ENCODE data around the gene ZFAND6. TPM values are rescaled to one million over a fixed set of nuclear protein-coding genes. Genes with fewer than 3 reads are reported as not detected.

Gene ZFAND6
- total and polyA plus RNA-seq, 10 donors: 68.0 to 154 (median 89.2) TPM

GRCh38 chr15:80138961-80139360 is 79.5 kb downstream of the ZFAND6 start:
- Histone ChIP-seq H3K27me3 (replicated peaks in 1 of 7) (no peaks in the 10 kb centered on the region), H3K9me3 (no peaks in the 10 kb centered on the region), H3K4me1 (peaks cover 0 to 5% (median 0%) of the 10 kb centered on the region in 6 donors), H3K4me3 (no peak overlapping the region), H3K36me3 (peaks cover 0 to 50% (median 21%) of the 10 kb centered on the region in 6 donors), H3K27ac (no peak overlapping the region)
- 78 to 90% (median 84%) methylated on average over 3 of the region's 3 CpGs for WGBS, 5 donors
- intact Hi-C loops (cut with DNase I; ENCODE audit: low total_unique reads): no loop called here
- no peak for DNase-seq
- TF ChIP-seq POLR2A (IDR thresholded peaks at IDR 0.05): no peak
- TF ChIP-seq POLR2AphosphoS5 (IDR thresholded peaks at IDR 0.05): no peak
- no peak for TF ChIP-seq CTCF (IDR thresholded peaks at IDR 0.05 in 8 of 11, conservative IDR thresholded peaks at IDR 0.05 in 3 of 11)

- Histone ChIP-seq H3K4me3 (no peak overlapping the region), H3K36me3 (peaks cover 0 to 31% (median 8%) of the 10 kb centered on the region in 6 donors), H3K27me3 (replicated peaks in 1 of 7) (no peaks in the 10 kb centered on the region), H3K9me3 (peaks cover 0 to 4% (median 0%) of the 10 kb centered on the region in 8 donors), H3K4me1 (peaks cover 0 to 5% (median 0%) of the 10 kb centered on the region in 6 donors), H3K27ac (peak overlapping the region in 1 of 8 donors; percentile 40)
- TF ChIP-seq POLR2AphosphoS5 (IDR thresholded peaks at IDR 0.05) (no peak), POLR2A (IDR thresholded peaks at IDR 0.05) (no peak), CTCF (IDR thresholded peaks at IDR 0.05 in 8 of 11, conservative IDR thresholded peaks at IDR 0.05 in 3 of 11) (no peak)
- intact Hi-C loops (cut with DNase I; ENCODE audit: low total_unique reads): no loop called here
- WGBS, 5 donors: 72 to 97% (median 94%) methylated on average over 4 of the region's 4 CpGs
- no peak for DNase-seq
Observed at GRCh38 chr15:80140909-80141308, 81.4 kb downstream of the ZFAND6 start.

GRCh38 chr15:80141916-80142598 is 82.6 kb downstream of the ZFAND6 start:
- 89 to 93% (median 92%) methylated on average over 5 of the region's 5 CpGs for WGBS, 5 donors
- no peak overlapping the region for H3K27ac ChIP-seq
- no peak overlapping the region for H3K4me3 ChIP-seq
- H3K36me3 ChIP-seq: peaks cover 0 to 19% (median 4%) of the 10 kb centered on the region in 6 donors
- DNase-seq: no peak
- intact Hi-C loops (cut with DNase I; ENCODE audit: low total_unique reads): no loop called here
- H3K27me3 ChIP-seq (replicated peaks in 1 of 7): no peaks in the 10 kb centered on the region
- peaks cover 0 to 5% (median 0%) of the 10 kb centered on the region in 6 donors for H3K4me1 ChIP-seq
- TF ChIP-seq POLR2AphosphoS5 (IDR thresholded peaks at IDR 0.05): no peak
- no peak for TF ChIP-seq CTCF (IDR thresholded peaks at IDR 0.05 in 8 of 11, conservative IDR thresholded peaks at IDR 0.05 in 3 of 11)
- TF ChIP-seq POLR2A (IDR thresholded peaks at IDR 0.05): no peak
- peaks cover 0 to 4% (median 0%) of the 10 kb centered on the region in 8 donors for H3K9me3 ChIP-seq

GRCh38 chr15:80142646-80143045 is 83.2 kb downstream of the ZFAND6 start:
- intact Hi-C loops (cut with DNase I; ENCODE audit: low total_unique reads): no loop called here
- WGBS, 5 donors: 91 to 95% (median 94%) methylated on average over 5 of the region's 5 CpGs

More at GRCh38 chr15:80142646-80143045, 83.2 kb downstream of the ZFAND6 start:
- no peak for DNase-seq
- Histone ChIP-seq H3K27ac (no peak overlapping the region), H3K36me3 (peaks cover 0 to 13% (median under 1%) of the 10 kb centered on the region in 6 donors), H3K4me1 (peaks cover 0 to 5% (median 0%) of the 10 kb centered on the region in 6 donors), H3K4me3 (no peak overlapping the region), H3K9me3 (peaks cover 0 to 4% (median 0%) of the 10 kb centered on the region in 8 donors), H3K27me3 (replicated peaks in 1 of 7) (no peaks in the 10 kb centered on the region)
- TF ChIP-seq CTCF (IDR thresholded peaks at IDR 0.05 in 8 of 11, conservative IDR thresholded peaks at IDR 0.05 in 3 of 11) (no peak), POLR2AphosphoS5 (IDR thresholded peaks at IDR 0.05) (no peak), POLR2A (IDR thresholded peaks at IDR 0.05) (no peak)
